Measurements from ENCODE around the gene SELENOT.

The SELENOT gene

GRCh38 chr3:150673966-150674365, 70.8 kb downstream of the SELENOT start:
- DNase-seq = no peak

GRCh38 chr3:150675587-150675986, 72.5 kb downstream of the SELENOT start:
- no peak for DNase-seq
